Activated T-cell treated with anti-CD3 and anti-CD28 coated beads for 4 hours (primary cell): ENCODE measurements around the gene DOCK1.

Experiments
- DNase-seq: peaks from one replicate; pipeline ENCODE4 v3.0.0-alpha.2; 2020

DOCK1 gene

DNA sequence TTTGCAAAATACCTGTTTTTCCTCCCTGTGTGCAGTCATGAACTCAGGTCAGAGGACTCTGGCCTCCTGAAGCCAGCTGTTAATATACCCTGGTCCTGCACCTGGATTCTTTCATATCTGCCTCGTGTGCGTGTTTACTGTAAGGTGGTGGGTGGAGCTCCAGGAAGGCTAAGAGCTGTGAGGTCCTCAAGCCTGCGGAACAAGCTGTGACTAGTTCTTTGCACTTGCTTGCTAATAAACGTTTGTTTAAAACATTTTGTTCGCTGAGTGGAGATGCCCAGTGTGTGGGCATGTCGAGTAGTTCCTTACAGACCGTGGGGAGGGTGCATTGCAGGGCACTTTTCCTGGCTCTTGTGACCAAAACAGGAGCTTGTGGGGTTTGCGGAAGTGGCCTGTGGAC, 139.0 kb downstream of the DOCK1 start:
- no peak for DNase-seq

DNA sequence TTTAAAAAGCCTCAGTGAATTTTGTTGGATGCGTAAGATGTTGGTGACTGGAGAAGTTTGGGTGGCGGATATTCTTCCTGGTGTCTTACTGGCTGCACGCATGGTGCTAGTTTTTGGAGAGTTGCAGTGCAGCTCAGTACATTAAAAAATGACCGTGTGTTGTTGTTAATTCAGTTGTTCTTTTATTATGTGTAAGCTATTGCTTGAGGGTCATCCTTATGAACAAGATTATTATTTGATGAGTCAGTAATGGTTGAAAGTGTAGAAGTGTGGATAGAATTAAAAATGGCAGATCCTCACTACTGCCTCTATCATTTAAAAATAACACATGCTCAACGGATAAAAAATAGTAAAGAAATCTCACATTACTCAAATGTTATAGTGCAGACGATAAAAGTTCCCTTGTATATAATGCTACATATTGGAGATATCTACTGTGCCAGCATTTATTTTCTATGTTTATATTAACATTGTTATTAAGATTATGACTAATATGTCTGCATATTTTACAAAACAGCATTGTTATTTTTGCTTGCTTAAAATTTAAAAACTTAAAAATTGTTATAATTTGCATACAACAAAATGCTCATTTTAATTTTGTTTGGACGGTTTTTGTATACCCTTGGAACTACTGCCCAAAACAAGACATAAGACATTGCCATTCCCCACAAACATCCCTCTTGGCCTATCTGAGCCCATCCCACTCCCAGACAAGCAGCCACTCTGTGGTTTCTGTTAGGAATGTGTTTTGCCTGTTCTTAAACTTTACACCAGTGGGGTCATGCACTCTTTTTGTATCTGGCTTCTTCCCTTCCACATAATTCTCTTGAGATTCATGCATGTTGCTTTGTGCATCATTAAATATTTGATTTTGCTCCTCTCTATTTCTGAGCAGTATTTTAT, 142.0 kb downstream of the DOCK1 start:
- no peak for DNase-seq

GRCh38 chr10:127047878-127048238, 142.6 kb downstream of the DOCK1 start:
- no peak for DNase-seq

- DNase-seq = no peak
These were observed 143.4 kb downstream of the DOCK1 start for GRCh38 chr10:127048630-127049029.

DNA sequence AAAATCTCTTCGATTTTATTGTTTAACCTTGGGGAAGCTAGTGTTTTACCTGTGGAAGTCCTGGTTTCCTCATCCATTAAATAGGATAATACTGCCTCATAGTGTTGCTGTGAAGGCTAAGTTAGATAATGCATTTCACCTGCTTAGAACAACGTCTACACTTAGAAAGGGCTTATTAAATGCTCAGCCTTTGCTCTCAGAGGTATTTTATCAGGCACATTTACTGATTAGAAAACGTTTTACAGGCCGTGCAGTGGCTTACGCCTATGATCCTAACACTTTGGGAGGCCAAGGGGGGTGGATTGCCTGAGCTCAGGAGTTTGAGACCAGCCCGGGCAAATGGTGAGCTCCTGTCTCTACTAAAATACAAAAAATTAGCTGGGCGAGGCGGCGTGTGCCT, 146.8 kb downstream of the DOCK1 start:
- DNase-seq = no peak

GRCh38 chr10:127055263-127055662, 150.0 kb downstream of the DOCK1 start:
- no peak for DNase-seq

DNA sequence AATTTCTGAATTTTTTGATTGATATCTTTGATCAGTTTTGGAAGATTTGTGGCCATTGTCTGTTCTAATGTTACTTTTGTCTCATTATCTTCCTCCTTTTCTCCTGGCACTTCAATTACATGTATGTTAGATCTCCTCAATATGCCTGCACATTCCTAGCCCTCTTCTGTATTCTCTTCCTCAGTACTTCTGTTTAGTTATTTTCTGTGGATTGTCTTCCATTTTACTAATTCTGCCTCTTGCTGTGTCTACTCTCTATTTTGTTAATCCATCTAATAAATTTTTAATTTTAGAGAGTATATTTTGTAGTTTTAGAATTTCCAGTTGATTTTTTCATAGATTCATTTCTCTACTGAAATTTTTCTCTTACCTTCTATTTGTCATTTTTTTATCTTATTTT, 154.1 kb downstream of the DOCK1 start:
- no peak for DNase-seq

- no peak for DNase-seq
These were observed 158.5 kb downstream of the DOCK1 start for GRCh38 chr10:127063762-127064161.

DNA sequence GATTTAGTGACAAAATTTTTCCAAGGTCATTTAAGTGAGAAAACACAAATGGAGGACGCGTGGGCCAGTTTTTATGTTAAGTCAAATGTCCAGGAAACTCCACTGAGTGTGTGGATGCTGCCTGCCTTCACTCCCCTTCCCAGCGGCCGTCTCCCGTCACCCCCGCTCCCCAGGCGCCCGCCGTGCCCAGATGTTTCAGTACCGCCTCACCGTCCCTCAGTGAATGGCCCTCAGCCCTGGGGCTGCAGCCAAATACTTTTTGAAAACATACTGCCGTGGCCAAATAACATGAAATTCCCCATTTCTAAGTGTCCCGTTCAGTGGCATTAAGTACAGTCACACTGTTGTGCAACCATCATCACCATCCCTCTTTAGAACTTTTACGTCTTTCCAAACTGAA, 159.2 kb downstream of the DOCK1 start:
- DNase-seq = no peak

GRCh38 chr10:127067542-127068194, 162.4 kb downstream of the DOCK1 start:
- DNase-seq = no peak

DNA sequence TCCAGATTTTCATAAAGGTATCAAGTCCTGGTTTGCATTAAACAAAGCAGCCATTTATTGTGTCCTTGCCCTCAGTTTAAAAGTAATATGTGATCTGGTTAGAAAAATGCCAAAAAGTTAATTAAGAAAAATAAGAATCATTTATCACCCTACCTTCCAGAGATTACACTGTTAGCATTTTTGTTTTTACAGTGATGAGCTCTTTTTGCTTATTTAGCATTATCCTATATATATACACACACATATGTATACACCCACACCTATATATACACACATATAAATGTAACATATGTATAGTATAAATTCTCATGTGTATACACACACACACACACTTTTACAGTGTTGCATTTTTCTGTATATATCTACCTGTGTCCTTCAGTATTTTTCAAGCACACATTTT, 163.3 kb downstream of the DOCK1 start:
- no peak for DNase-seq

DNA sequence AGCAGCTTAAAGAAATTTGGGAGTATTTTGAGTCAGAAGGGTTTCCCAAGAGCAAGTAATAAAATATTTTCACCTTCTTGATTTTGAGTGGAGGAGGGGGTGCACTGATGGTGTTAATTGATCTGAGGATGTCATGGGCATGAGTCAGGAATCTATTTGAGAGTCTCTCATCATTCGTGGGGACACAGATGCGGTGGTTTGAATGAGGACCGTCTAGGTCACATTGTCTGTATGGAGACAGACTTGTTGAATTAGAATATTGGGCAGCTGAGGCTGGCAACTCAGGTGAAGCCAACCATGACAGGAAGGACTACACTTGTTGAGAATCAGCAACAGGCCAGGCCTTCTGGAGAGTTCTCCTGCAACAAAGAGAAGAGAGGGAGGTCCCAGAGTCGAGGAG, 164.2 kb downstream of the DOCK1 start:
- DNase-seq = no peak

GRCh38 chr10:127071126-127071525, 165.9 kb downstream of the DOCK1 start:
- no peak for DNase-seq

- DNase-seq = no peak
These were observed 168.4 kb downstream of the DOCK1 start for GRCh38 chr10:127073666-127074065.

DNA sequence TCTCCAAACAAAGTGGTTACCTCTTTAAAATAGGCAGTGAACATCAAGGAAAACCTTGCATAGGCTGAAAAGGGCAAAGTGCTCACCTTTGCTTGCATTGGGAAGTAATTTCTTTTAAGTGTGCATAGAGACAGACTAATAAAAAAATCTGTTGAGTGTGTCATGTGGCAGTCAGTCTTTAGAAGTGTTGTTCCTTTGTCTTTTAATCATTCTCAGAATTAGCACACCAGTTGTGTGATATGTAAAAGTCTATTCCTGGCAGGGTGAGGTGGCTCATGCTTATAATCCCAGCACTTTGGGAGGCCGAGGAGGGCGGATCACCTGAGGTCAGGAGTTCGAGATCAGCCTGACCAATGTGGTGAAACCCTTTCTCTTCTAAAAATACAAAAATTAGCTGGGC, 174.2 kb downstream of the DOCK1 start:
- DNase-seq = no peak

DNA sequence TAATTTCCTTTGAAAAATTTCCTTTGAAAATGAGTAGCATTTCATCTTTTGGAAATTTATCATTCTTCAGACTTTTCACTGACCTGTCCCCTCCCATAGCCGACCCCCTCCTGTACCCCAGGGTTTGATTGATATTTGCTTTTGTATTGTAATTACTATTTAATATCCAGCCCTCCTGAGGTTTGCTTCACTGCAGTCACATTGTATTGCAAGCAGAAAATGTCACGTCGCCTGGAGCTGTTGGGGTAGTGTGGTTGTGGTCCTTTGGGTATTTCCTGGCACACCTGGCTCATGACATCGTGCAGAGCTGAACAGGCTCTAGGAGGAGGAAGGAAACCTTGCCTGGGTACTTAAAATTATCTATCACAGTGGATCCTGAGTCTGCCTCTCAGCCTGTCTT, 175.1 kb downstream of the DOCK1 start:
- no peak for DNase-seq

GRCh38 chr10:127081851-127082345, 176.7 kb downstream of the DOCK1 start:
- no peak for DNase-seq

DNA sequence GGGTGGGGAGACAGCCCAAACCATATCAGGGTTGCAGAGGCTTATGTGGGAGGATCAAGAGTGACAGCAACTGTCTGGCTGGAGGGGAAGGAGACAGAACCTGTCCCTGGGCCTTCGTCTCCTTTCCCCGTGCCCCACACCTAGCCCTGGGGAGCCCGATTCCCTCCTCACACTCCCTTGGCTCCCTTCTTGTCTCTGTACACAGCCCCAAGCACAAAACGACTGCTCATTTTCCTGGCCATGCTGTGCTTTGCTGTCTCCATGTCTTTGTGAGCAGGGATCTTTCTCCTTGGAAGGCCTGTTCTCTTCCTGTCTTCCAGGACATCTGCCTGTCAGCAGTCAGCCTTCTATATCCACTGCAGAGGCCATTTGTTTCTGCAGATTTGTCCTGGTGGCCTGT, 177.4 kb downstream of the DOCK1 start:
- no peak for DNase-seq

DNA sequence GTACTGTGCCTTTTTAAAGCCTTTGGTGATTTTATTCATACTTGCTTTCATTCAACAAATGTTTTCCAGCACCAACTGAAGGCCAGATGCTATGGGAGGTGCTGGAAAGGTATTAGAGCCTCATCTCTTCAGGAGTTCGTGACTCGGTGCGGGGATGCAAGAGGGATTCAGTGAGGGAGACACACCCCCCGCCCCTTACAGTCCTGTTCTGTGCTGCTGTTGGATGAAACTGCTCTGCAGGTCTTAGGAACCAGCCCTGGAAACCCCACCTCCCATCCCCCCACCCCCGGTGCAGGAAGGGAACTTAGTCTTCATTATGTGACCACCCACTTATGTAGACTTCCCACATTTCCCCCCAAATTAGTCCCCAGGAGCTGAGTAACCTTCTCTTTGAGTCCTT, 180.7 kb downstream of the DOCK1 start:
- DNase-seq = no peak

- no peak for DNase-seq
These were observed 183.7 kb downstream of the DOCK1 start for GRCh38 chr10:127088908-127089307.

GRCh38 chr10:127089446-127089845, 184.2 kb downstream of the DOCK1 start:
- no peak for DNase-seq

GRCh38 chr10:127090138-127090537, 184.9 kb downstream of the DOCK1 start:
- DNase-seq = no peak

DNA sequence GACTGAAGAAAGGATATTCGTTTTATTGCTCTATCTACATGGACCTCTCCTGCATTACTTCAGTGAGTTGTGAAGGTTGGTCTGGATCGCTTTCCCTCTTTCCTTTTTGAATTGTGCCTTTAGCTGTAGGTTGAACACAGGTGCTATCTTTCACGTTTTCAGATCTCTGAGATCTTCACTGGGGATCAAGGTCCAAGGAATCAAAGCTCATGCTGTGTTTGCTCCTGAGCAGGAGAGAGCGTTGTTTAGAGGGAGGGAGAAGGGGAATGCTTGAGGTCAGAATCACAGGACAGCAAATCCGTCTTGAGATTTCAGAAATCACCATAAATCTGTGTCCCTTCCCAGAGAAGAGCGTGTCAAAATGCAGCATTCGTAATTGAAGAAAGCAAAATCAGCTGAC, 186.1 kb downstream of the DOCK1 start:
- DNase-seq = no peak

DNA sequence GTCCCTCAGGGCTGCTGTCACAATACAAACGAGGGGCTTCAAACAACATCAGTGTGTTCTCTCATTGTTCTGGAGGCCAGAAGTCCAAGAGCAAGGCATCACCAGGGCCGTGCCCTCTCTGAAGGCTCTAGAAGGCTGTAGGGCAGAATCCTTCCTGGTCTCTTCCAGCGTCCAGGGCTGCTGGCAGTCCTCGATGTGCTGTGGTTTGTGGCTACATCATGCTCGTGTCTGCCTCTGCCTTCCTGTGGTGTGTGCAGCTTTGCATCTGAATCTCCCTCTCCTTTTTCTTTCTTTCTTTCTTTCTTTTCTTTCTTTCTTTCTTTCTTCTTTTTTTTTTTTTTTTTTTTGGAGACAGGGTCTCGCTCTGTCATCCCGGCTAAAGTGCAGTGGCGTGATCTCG, 187.7 kb downstream of the DOCK1 start:
- DNase-seq = no peak
